ENCODE measurements around the gene ENTREP3.

ENTREP3 gene

GRCh38 chr1:155202731-155203515 lies 52.4 kb downstream of the ENTREP3 start:
- no peak for DNase-seq (ENCODE audit: low read depth)
- no peak overlapping the region for H3K4me3 ChIP-seq (ENCODE audit: control insufficient read depth, low read depth, low read length)
- TF ChIP-seq CTCF (conservative IDR thresholded peaks at IDR 0.05; ENCODE audit: control insufficient read depth, insufficient read depth, low read depth, low read length) = no peak

- no peak for DNase-seq (ENCODE audit: low read depth)
- no peak for TF ChIP-seq CTCF (conservative IDR thresholded peaks at IDR 0.05; ENCODE audit: control insufficient read depth, insufficient read depth, low read depth, low read length)
- H3K4me3 ChIP-seq (ENCODE audit: control insufficient read depth, low read depth, low read length) = no peak overlapping the region
Measured at GRCh38 chr1:155202198-155202597, 53.1 kb downstream of the ENTREP3 start.

GRCh38 chr1:155200920-155201319 lies 54.4 kb downstream of the ENTREP3 start:
- no peak for DNase-seq (ENCODE audit: low read depth)
- TF ChIP-seq CTCF (conservative IDR thresholded peaks at IDR 0.05; ENCODE audit: control insufficient read depth, insufficient read depth, low read depth, low read length) = no peak
- H3K4me3 ChIP-seq (ENCODE audit: control insufficient read depth, low read depth, low read length) = no peak overlapping the region

- no peak for DNase-seq (ENCODE audit: low read depth)
- no peak for TF ChIP-seq CTCF (conservative IDR thresholded peaks at IDR 0.05; ENCODE audit: control insufficient read depth, insufficient read depth, low read depth, low read length)
- H3K4me3 ChIP-seq (ENCODE audit: control insufficient read depth, low read depth, low read length) = no peak overlapping the region
Measured at GRCh38 chr1:155199792-155200191, 55.5 kb downstream of the ENTREP3 start.

- H3K4me3 ChIP-seq (ENCODE audit: control insufficient read depth, low read depth, low read length) = no peak overlapping the region
- TF ChIP-seq CTCF (conservative IDR thresholded peaks at IDR 0.05; ENCODE audit: control insufficient read depth, insufficient read depth, low read depth, low read length) = no peak
- no peak for DNase-seq (ENCODE audit: low read depth)
Measured at GRCh38 chr1:155198547-155198906, 56.8 kb downstream of the ENTREP3 start.

- no peak for DNase-seq (ENCODE audit: low read depth)
- H3K4me3 ChIP-seq (ENCODE audit: control insufficient read depth, low read depth, low read length) = no peak overlapping the region
- TF ChIP-seq CTCF (conservative IDR thresholded peaks at IDR 0.05; ENCODE audit: control insufficient read depth, insufficient read depth, low read depth, low read length) = no peak
Measured at GRCh38 chr1:155197901-155198546, 57.3 kb downstream of the ENTREP3 start.

All from fibroblast of mammary gland (primary cell).